Dermis blood vessel endothelial cell (primary cell): ENCODE results near the gene OVCH2. TPM values are rescaled to one million over a fixed set of nuclear protein-coding genes. Genes with fewer than 3 reads are reported as not detected.
"Not testable (repeated sequence)": the region's sequence is repeated elsewhere in the genome, so short reads cannot be mapped to it uniquely, and the experiment has no call there.

Experiments used
- DNase-seq: peaks from one replicate; pipeline ENCODE4 v3.0.0; 2010
- total RNA-seq: library from RNA; depleted of rRNA; stranded (reverse); fragments of >200 nt; gene quantifications from 2 replicates; pipeline ENCODE4 v1.2.3, GENCODE V29; 2014

The OVCH2 gene
- total RNA-seq, 1 donor from 2014 or later, result not detected

DNA sequence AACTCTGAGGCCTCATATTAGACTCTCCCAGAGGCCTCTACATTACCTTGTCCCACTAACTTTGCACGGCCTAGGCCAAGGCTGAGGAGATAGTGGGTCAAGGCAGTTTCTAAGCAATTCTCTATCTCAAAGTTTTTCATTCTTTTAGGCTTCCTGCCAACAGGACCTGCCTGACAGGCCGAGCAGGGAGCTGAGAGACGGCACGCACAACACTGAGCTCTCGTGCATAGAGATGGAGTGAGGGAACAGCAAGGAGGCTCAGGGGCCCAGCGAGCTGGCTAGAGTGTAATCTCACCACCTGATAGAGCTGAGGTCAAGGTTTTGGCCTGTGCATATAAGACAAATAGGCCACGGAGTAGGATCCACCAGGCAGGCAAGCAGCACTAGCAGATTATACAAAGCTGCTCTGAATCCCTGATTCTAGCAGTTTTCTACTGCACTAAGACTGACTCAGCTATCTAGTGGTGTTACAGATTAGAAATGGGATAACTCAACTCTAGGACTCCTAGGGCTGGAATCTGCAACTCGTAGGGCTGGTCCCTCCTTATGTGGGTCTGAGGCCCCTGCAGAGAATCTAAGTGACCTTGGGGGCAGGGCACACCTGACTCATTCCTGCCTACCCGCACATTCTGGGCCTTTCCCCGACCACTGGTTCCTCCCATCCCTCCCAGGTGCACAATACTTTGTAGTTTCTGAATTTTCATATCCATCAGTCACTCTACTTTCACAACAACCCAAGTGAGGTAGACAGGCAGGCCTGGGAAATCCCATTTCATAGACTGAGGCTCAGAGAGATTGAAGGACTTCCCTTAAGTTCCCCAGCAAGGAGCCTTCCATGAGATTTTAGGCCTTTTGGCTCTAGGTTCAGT is 34.7 kb downstream of the OVCH2 start:
- no peak for DNase-seq

DNA sequence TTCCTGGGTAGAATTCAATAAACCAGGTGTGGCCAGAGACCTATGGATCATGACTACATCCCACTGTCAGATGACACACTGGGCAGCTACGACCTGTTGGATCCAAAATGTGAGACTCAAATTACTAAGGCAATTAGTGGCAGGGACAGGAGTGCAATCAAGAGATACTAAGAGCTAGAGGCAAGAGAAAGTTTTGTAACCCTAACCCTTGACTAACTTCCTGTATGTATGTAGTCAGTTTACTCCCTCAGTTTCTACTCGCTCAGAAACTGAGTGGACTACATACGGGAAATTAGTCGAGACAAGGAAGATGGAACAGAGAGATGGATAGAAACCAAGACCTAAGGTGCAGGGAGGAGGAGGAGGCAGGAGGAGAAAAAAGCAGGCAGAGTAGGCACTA is 35.6 kb downstream of the OVCH2 start:
- DNase-seq, result no peak

DNA sequence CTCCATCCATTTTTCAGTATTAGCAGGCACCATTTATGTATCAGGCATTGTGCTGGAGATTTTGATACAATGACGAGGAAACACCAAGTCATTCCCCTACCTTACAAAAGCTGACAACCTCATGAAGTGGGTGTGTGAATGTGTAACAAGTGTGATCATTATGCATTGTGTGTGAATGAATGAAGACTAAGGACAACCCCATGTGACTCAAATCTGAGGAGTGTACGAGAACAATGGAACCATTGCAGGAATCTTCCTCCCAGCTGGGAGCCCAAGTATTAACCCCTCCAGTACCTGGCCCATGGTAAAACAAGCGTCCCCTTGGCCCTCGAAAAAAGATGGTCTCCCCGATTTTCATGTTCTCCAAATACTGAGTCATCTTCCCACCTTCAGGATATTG is 37.4 kb downstream of the OVCH2 start:
- peak; percentile 67 for DNase-seq

DNA sequence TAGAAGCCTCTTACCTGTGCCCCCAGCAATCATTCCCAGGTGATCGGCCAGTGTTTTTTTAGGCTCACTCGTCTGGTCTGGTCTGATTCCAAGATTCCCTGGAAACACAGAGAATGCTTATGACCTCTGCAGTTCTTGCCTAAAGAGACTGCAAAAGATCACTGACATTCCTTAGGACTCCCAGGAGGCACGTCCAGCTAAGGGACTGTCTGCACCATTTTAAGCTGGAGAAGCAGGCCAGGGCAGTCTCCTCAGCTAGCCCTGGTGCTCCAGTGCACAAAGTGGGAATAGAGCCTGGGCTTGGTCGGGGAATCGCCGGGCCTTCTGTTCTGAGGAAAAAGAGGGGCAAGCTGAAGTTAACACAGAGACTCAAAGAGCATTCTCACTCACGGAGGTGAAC is 37.8 kb downstream of the OVCH2 start:
- no peak for DNase-seq

DNA sequence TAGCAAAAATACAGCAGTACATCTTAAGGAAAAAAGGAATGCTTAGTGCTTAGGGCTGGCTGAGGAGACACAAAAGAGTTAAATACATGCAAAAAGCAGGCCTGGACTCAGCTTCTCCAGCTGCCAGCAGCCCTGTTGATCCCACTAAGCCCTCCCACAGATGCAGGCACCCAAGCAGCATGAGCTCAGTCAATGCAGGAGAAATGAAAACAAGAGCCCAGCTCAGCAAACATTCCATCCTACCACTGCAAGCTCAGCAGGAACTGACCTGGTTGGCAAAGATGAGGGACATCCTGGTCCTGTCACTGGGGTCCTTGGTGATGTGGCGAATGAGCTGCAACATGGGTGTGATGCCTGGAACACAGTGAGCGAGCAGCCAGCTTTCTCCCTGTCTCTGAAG is 38.8 kb downstream of the OVCH2 start:
- no peak for DNase-seq

DNA sequence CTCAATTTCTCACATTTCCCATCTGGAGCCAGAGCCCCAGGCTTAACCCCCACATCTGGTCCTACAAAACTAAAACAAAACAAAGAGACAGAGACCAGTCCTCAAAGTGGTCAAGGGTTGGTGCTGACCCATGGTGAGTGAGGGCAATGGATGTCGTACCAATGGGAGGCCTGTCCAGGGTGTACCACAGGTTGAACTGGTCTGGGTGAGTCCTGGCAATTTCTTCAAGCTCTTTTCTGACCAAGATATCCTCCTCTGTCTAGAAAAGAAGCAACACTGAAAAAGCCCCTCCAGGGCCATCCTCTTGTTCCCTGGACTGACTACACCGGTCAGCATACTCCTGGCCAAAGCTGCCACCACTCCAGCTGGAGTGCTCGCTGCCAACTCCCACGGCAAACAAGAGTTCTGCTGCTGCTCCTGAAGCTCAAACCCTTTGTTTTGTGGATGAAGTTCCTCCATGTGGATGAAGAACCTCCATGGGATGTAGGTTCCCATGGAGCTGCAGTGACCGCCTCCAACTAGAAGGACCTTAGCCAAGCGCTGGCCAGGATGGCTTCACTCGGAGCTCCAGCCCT is 39.9 kb downstream of the OVCH2 start:
- no peak for DNase-seq

DNA sequence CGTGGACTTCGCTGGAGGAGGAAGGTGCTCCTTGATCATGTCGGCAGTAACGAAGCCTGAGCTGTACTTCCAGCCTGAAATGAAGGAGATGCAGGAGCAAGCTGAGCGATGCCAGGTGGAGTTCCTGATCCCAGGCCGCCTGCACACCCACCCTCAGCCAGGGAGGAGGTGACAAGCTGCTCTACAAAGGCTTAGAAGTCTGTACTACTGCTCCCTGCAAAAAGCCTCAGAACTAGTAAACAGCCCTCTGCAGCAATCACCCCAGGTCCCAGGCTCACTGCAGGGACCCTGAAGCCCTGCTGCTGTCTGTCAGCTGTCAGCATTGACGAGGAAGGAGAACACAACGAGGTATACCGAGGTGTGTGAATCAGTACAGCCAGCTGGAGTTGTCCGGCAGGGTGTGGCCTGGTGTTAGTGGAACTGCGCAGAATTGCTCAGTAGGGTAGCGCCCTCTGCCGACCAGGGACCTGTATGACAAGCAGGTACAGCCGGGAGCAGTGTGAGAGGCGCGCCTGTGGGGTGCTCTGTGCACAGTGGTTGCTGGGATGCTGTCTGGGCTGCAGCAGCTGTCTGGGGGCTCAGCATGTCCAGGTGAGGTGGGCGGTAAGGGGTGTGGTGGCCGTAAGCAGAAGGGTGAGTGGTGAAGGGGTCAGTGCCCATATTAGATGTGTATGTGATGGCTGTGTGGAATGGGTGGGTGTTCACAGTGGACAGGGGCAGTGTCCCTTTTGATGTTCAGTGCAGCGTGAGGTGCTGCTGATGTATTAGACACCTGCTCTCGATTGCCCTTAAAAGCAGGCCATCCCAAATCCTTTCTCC is 40.6 kb downstream of the OVCH2 start:
- peak; percentile 86 for DNase-seq

DNA sequence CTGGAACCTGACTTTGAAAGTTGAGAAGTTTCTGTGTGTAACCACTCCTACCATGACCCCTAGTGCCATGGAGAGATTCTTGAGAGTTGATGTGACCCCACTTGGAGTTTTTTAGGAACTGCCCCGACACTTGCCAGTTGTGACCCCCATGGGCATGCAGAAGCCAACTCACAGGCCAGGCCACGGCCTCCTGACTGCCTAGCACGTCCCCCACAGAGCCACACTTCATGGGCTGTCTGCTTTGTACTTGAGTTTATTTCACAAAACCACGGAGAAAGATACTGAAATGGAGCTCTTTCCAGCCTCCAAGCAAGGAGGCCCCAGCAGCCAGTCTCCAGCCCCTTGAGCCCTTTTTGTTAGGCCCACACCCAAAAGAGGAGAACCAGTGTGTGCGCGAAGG is 41.4 kb downstream of the OVCH2 start:
- no peak for DNase-seq

DNA sequence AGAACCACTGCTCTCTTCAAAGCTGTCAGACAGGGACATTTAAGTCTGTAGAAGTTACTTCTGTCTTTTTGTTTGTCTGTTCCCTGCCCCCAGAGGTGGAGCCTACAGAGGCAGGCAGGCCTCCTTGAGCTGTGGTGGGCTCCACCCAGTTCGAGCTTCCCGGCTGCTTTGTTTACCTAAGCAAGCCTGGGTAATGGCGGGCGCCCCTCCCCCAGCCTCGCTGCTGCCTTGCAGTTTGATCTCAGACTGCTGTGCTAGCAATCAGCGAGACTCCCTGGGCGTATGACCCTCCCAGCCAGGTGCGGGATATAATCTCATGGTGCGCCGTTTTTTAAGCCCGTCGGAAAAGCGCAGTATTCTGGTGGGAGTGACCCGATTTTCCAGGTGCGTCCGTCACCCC is 42.7 kb downstream of the OVCH2 start:
- DNase-seq, result not testable (repeated sequence)

DNA sequence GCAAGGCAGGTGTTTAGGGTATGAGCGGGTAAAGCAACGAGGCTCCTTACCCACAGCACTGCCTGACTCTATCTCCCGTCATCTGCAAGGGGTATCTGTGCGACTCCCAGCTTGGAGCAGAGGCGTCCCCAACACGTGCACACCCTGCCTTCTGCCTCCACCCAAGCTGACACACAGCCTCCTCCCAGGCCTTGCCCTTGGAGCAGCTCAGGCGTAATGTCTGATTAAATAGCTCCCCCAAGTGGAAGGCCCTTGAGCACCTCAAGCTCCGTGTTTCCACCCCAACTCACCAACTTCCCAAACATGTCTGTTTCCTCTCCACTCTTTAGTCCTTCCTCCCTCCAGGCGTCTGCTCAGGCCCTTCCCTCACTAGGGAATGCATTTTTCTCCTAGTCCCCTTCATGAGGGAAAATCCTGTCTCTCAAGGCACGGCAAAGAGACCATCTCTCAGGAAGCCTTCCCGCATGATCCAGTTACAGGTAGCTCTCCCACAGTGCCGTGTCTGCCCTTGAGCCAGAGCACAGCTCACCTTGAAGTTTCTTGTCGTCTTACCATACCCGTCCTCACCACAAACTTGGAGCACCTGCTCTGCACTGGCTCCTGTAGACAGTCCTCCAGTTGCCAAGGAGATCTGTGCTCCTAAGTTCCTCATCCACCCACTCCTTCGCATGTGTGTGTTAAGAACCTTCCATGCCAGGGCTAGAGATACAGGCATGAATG is 48.8 kb downstream of the OVCH2 start:
- peak; percentile 89 for DNase-seq

DNA sequence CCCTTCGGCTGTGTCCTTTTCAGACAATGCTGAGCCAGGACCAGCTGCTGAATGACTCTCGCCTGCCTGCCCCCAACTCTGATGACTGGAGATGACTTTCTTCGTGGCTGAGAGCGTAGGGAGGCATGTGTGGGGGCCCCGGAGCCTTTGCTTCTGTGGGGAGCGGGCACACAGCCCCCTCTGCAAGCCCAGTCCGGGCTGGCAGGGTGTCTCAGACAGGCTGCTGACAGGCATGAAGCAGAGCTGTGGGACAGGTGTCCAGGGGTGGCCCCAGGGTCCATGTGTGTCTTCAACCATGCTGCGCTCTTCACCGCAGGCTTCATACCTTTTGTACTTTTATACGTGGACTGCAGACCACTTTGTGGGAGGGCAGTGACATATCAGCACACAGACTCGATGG is 49.6 kb downstream of the OVCH2 start:
- DNase-seq, result no peak

DNA sequence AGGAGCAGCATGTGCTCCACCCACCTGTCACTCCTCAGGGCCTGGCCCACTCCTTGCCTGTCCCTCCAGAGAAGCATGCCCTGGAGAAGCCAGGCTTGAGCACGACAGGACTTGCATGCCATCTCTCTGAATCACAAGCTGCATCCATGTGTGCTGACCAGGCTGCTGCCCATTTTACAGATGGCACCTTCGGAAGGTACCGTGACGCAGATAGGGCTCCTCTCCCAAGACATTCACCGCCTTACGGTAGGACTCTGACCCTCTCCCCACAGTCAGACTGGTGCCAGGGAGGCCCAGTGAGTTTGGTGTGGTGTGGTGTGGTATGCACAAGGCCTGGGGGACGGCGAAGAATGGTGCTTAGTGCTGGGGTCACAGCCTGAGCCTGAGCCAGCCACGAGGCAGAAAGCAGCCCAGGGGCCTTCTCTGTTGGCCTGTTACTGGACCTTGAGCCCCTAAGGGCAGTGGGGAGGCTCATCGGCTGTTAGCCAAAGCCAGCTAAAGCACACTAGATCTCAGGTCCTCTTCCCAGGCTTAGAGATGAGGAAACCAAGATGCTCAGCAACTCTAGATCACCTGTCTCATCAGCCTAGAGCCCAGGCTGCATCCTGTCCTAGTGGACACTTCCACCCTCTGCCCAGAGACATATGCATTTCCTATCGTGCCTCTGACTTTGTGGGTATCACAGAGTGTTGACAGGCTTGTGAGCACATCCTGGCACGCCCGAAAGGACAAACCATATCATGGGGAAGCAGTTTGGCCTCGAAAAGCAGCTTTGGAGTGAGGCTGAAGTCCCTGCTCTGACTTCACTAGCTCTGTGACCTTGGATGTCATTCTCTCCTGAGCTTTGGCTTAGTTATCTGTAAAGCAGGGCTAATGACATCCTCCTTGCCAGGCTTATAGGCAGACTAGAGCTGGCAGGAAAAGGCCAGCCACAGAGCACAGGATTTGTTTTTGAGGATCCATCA is 50.7 kb downstream of the OVCH2 start:
- DNase-seq, result no peak

DNA sequence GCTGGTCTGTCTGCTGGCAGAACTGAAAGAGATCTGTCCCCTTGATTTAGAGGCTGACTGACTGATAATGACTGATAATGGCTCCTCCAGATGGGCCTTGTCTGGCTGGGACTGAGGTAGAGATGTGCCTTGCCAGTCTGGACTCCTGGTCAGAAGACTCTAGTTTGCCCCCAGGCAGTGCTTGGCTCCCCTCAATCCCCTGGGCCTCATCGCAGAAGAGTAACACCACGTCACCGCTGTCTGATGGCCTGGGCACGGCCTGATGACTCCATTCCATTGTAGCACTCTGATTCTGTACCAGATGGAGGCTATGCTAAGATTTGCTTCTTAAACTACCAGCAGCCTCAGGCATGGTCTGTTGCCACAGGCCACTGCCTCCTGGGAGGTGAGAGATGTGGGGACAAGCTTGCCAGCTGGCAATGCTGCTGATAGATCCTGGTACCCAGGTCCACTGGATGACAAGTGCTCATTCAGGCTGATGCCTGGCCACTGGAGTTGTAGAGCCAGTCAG is 52.0 kb downstream of the OVCH2 start:
- DNase-seq, result no peak

DNA sequence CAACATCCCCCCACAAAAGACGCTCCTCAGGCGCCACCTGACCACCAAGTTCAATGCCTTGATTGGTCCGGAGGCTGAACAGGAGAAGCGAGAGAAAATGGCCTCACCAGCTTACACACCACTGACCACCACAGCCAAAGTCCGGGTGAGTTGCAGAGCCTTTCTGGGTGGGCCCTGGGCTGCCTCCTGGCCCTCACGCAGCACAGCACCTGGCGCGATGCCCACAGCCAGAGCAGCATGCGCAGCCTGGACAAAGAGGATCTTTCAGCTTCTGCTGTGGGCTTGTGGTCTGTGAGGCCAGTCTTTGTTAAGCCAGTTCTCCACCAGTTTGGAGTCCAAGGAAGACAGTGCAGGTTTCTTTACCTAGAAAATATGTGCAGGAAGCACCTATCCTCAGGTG is 54.6 kb downstream of the OVCH2 start:
- no peak for DNase-seq

DNA sequence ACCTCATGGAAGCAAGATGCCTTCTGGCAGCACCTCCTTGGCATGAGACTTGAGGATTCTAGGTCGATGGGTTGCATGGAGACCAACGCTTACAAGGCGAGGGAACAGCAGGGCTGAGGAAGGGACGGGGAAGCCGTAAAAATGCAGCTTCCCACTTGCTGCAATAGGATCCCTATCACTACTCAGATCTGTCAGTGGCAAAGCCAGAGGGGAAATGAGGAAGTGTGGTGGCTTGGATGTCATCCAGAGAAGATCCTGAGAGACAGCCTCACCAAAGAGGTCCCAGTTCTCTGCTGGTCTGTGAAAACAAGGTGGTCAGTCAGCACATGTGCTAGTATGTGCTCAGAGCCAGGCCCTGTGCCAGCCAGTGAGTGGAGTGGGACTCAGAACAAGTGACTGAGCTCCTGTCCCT is 55.1 kb downstream of the OVCH2 start:
- no peak for DNase-seq

DNA sequence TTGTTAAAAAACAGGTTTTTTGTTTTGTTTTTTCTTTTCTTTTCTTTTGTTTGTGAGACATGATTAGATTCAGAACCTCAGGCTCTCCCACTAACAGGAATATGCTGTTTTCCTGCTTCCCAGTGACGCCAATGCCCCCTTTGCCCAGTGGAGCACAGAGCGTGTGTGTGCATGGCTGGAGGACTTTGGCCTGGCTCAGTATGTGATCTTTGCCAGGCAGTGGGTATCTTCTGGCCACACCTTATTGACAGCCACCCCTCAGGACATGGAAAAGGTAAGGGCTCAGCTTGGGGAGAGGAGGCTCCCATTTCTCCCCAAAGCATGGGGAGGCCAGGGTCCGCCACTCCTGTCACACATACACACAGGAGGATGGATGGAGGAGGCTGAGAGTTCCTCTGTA is 58.0 kb downstream of the OVCH2 start:
- no peak for DNase-seq

DNA sequence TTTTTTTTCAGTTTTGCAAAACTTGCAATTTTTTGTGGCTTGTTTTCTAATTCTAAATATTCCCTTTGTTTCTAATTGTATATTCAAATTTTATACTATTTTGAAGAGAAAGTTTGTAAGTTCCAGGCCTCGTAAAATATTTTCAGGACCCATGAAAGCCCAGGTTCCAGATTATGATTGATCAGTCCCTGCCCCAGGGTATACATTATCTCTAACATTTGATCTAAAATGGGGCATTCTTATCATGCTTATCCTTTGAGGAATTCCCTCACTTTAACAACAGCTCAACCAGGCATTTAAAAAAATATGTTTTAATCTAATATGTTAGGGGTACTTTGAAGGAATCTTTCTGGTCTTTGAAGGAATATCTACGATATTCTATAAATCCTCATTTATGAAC is 59.4 kb downstream of the OVCH2 start:
- DNase-seq, result no peak

DNA sequence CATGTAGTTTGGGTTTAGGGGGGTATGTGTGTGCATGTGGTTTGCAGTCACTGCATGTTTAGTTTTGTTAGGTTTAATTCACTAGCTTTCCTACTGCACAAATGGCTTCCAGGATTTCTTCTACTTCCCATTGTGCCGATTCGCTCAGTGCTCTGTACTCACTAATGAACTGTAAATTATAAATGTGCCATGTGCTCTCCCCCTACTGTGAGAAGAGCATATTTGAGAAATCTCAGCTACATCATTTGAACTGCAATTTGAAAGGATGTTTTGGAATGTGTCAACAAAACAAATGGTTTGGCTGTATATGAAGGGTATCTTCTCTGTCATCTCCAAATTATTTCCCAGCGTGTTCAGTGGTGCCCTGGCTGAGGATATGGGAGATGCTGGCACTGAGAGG is 61.1 kb downstream of the OVCH2 start:
- no peak for DNase-seq

DNA sequence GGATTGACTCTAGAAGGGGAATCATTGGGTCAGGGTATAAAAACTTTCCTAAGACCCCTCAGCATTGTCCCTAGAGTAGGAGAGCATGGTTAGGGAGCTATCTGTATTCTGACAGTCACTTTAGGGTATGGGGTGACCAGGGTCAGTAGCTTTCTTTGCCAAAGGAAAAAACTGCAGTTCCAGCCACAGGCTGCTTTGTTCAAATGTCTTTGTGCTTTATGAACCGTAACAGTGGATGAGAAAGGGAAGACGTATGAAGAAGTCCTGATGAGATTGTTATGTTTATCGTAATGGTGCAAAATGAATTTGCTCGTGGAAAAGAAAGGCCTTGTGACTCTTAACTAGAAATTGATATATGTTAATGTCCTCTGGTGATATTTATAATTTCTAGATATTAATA is 63.0 kb downstream of the OVCH2 start:
- no peak for DNase-seq

DNA sequence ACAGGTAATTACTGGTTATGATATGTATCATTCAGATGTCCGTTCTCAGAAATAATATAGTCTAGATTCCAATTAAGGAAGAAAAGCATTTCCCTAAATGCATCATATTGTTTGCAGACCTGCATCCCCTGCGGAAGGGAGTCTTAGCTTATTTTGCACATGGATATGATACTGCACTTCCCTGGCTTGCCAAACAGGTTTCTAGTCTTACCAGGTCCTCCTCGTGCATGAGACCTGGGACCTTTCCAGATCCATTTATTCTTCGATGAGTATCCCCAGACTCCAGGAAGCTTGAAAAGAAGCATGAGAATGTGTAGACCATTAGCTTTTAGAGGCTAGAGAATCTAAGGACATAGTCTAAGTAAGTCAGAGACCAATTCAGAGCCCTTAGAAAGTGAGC is 63.5 kb downstream of the OVCH2 start:
- DNase-seq, result no peak

DNA sequence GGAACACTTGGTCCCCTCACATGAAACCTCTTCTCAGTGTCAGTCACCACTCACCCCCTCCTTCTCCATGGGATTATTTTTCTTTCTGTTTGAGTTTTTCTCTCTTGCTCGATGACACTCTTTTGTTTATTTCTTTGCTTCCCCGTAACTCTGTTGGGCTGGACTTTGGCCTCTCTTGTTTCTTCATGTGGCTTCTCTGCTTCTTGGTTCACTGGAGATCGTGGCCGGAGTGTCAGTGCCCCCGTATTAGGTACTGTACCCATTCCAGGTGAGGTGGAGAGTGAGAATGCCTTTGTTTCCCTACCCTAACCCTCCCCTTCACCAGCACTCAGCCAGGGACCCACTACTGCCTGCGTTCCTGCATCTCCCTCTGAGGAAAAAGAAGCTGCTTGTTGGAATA is 65.5 kb downstream of the OVCH2 start:
- no peak for DNase-seq

DNA sequence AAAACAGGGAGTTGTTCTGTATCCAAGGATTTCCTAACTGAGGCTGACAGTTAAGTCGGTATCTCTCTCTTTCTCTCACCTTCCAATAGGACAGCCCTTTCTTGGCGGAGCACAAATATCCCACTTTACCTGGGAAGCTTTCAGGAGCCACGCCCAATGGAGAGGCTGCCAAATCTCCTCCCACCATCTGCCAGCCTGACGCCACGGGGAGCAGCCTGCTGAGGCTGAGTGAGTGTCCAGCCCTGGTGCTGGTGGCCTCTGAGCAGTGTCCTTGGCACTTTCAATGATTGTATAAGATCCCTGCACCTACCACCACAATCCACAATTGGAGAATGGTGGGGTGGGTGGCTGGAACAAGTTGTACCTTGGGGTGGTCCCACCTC is 66.6 kb downstream of the OVCH2 start:
- no peak for DNase-seq
